Measurements from ENCODE around the gene PTPN13. TPM values are rescaled to one million over a fixed set of nuclear protein-coding genes. Genes with fewer than 3 reads are reported as not detected.

PTPN13 gene
- total RNA-seq, 2 donors from 2014 or later, result 130 to 238 TPM

GRCh38 chr4:86815653-86816052 is 221.5 kb downstream of the PTPN13 start:
- peaks cover 9% of the 10 kb centered on the region for H3K9me3 Mint-ChIP-seq
- H3K36me3 Mint-ChIP-seq (ENCODE audit: low read depth), result peaks cover 55% of the 10 kb centered on the region
- 100% methylated on average over 1 of the region's 1 CpG; no CpG with 5 or more reads in 1 of the 2 experiments for WGBS, 2 experiments (ENCODE audit: insufficient coverage in 1 of 2, insufficient read length in 1 of 2)
- Histone ChIP-seq H3K27me3 (ENCODE audit: control insufficient read depth, insufficient read depth, low read length, poor library complexity, severe bottlenecking) (no peaks in the 10 kb centered on the region), H3K27ac (ENCODE audit: low read depth, low read length) (no peak overlapping the region), H3K36me3 (ENCODE audit: control insufficient read depth, insufficient read depth, low read length) (peaks cover 57% of the 10 kb centered on the region), H3K9me3 (ENCODE audit: control insufficient read depth, low read length) (peaks cover 27% of the 10 kb centered on the region), H3K4me1 (ENCODE audit: control insufficient read depth, insufficient read depth, low read length) (no peaks in the 10 kb centered on the region), H3K9ac (ENCODE audit: extremely low read depth, low read length, poor library complexity, severe bottlenecking) (no peak overlapping the region), H3K4me3 (ENCODE audit: low read length) (no peak overlapping the region)
- no peak for TF ChIP-seq CTCF (conservative IDR thresholded peaks at IDR 0.05)
- no peak for DNase-seq
- no peak overlapping the region for H3K4me3 Mint-ChIP-seq
- H3K4me1 Mint-ChIP-seq, result peaks cover 19% of the 10 kb centered on the region
- no peak overlapping the region for H3K27ac Mint-ChIP-seq
- no peaks in the 10 kb centered on the region for H3K27me3 Mint-ChIP-seq (ENCODE audit: insufficient read depth)

DNA sequence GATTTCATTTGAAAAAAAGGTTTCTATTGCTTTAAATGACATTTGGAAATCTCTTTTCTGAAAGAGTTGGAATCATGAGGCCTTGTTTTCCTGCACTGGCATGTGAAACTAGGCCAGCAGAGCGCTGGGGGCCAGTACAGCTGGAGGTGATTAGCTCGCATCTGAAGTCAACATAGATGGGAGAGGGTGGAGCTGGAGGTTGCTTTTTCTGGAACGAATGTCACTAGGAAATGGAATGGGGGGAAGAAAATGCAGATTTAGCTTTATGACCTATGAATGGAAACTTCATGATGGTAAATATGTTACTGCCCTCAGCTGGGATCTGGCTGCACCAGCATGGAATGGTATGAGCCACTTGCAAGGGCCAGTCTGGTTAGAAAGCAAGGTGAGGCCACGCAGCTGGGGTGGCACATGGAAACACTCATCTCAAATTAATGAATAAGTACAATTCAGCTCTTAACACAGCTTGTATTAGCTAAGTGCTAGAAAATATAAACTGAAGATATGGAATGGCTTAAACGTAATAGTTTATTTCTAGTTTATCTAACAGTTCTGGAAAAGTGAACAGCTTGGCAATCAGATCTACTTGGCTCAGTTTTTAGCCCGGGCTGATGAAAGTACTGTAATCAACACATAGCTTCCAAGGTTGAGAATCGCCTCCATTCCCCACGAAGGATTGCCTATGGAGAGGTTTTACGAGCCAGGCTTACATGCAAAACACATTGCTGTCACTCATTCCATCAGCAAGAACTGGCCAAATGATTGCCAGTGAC is 222.6 kb downstream of the PTPN13 start:
- Histone ChIP-seq H3K9ac (ENCODE audit: extremely low read depth, low read length, poor library complexity, severe bottlenecking) (no peak overlapping the region), H3K27ac (ENCODE audit: low read depth, low read length) (no peak overlapping the region), H3K36me3 (ENCODE audit: control insufficient read depth, insufficient read depth, low read length) (peaks cover 47% of the 10 kb centered on the region), H3K27me3 (ENCODE audit: control insufficient read depth, insufficient read depth, low read length, poor library complexity, severe bottlenecking) (no peaks in the 10 kb centered on the region), H3K9me3 (ENCODE audit: control insufficient read depth, low read length) (peaks cover 21% of the 10 kb centered on the region), H3K4me1 (ENCODE audit: control insufficient read depth, insufficient read depth, low read length) (no peaks in the 10 kb centered on the region), H3K4me3 (ENCODE audit: low read length) (no peak overlapping the region)
- Mint-ChIP-seq H3K27me3 (ENCODE audit: insufficient read depth) (no peaks in the 10 kb centered on the region), H3K27ac (no peak overlapping the region), H3K9me3 (peaks cover 9% of the 10 kb centered on the region), H3K4me3 (no peak overlapping the region), H3K4me1 (peaks cover 19% of the 10 kb centered on the region), H3K36me3 (ENCODE audit: low read depth) (peaks cover 46% of the 10 kb centered on the region)
- WGBS, 2 experiments (ENCODE audit: insufficient coverage in 1 of 2, insufficient read length in 1 of 2), result 95 to 100% methylated on average over 5 to 9 of the region's 9 CpGs
- no peak for TF ChIP-seq CTCF (conservative IDR thresholded peaks at IDR 0.05)
- no peak for DNase-seq

DNA sequence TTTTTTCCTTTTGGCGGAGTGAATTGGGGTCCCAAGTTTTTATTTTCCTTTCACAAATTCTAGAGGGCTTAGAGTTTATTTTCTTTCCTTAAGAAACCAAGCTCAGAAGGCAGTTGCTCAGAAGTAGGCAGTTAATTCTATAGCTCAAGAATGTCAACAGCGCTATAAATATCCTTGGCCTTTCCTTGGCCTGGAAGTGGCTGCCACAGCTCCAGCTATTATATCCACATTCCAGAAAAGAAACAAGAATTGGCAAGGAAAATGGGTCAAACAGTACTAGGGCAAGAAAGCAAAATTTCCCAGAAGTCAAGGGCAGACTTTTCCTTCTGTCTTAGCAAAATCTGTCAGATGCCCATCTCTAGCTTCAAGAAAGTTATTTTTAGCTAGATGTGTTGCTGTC is 224.1 kb downstream of the PTPN13 start:
- Mint-ChIP-seq H3K4me3 (no peak overlapping the region), H3K36me3 (ENCODE audit: low read depth) (peaks cover 36% of the 10 kb centered on the region), H3K27ac (peak overlapping the region; percentile 18), H3K4me1 (peaks cover 19% of the 10 kb centered on the region), H3K27me3 (ENCODE audit: insufficient read depth) (no peaks in the 10 kb centered on the region), H3K9me3 (peaks cover 9% of the 10 kb centered on the region)
- 71 to 77% methylated on average over 2 of the region's 2 CpGs for WGBS, 2 experiments (ENCODE audit: insufficient coverage in 1 of 2, insufficient read length in 1 of 2)
- Histone ChIP-seq H3K36me3 (ENCODE audit: control insufficient read depth, insufficient read depth, low read length) (peaks cover 32% of the 10 kb centered on the region), H3K9me3 (ENCODE audit: control insufficient read depth, low read length) (peaks cover 20% of the 10 kb centered on the region), H3K9ac (ENCODE audit: extremely low read depth, low read length, poor library complexity, severe bottlenecking) (no peak overlapping the region), H3K4me3 (ENCODE audit: low read length) (peak overlapping the region; percentile 11), H3K27me3 (ENCODE audit: control insufficient read depth, insufficient read depth, low read length, poor library complexity, severe bottlenecking) (no peaks in the 10 kb centered on the region), H3K4me1 (ENCODE audit: control insufficient read depth, insufficient read depth, low read length) (no peaks in the 10 kb centered on the region), H3K27ac (ENCODE audit: low read depth, low read length) (no peak overlapping the region)
- DNase-seq, result no peak
- no peak for TF ChIP-seq CTCF (conservative IDR thresholded peaks at IDR 0.05)
